Bronchus fibroblast of lung (primary cell): Measurements from ENCODE around the gene PITPNM3. TPM values are rescaled to one million over a fixed set of nuclear protein-coding genes. Genes with fewer than 3 reads are reported as not detected.

Source experiments
- total RNA-seq: library from RNA; depleted of rRNA; stranded (reverse); fragments of >200 nt; gene quantifications from 2 replicates; pipeline ENCODE4 v1.2.3, GENCODE V29; 2015

Gene PITPNM3
- 0.59 and 0.67 TPM in 2 replicates for total RNA-seq

GRCh38 chr17:6556121-6557039 is at the start of gene PITPNM3:
TSS of gene PITPNM3 (minus strand) at chr17:6556555. CDS start at chr17:6556406, 149 bp downstream.

DNA sequence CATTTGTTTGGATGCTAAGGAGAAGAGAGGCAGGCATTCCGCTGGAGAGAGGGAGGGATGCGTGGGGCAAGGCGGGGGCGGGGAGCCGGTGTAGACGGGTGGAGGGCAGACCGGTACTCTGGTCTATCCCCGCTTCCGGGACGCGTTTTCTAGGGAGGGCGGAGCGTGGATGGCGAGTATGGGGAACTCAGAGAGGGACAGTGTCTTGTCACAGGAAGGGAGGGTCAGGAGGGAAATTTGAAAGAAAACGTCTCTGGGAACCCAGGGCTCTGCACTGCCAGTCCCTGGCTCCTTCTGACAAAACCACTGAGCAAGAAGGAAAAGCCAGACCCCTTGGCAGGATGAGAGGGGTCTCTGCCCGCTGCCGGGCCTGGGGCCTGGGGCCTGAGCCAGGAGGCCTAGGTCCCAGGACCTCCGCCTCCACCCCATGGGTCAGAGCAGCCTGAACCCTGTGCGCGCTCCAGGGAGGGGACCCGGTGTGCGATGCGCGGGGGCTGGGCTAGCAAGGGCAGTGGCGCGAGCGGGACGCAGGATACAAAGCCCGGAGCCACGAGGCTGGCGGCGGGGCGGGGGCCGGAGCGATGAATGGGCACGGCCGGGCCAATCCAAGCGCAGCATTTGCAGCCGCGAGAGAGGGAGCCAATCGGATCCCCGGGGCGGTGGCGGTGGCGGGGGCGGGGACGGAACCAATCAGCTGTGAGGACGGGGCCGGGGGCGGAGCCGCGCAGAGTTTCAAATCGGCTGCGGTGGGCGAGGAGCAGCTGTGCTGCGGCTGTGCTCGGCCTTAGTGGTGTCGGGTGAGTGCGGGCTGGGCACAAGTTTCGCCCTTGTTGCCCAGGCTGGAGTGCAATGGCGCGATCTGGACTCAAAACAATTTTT is 112.4 kb downstream of the PITPNM3 start, which contains the start of gene PIMREG:
Gene PIMREG, plus strand, starts transcription at position 764 of the 879 bp plus-strand sequence. CDS start 656 bp downstream, outside the sequence.

GRCh38 chr17:6435051-6435450 is 121.3 kb downstream of the PITPNM3 start, which contains the start of gene AIPL1:
TSS of gene AIPL1 (minus strand) at chr17:6435121. CDS start at chr17:6435104, 17 bp downstream.

Other genes with a start within 250 kb of the PITPNM3 start
- gene AIPL1, start 121.4 kb downstream of the PITPNM3 start, total RNA-seq: not detected in 2 replicates
- 67.5 and 81.5 TPM in 2 replicates for gene PIMREG, start 112.1 kb downstream of the PITPNM3 start, total RNA-seq
- 8.4 and 8.8 TPM in 2 replicates for gene KIAA0753, start 84.2 kb upstream of the PITPNM3 start, total RNA-seq
- 204 and 314 TPM in 2 replicates for gene TXNDC17, start 84.5 kb upstream of the PITPNM3 start, total RNA-seq
- 8.6 and 14.1 TPM in 2 replicates for gene MED31, start 95.0 kb upstream of the PITPNM3 start, total RNA-seq
- gene C17orf100, start 95.2 kb upstream of the PITPNM3 start, total RNA-seq: 1.2 and 1.3 TPM in 2 replicates
- gene SLC13A5, start 156.8 kb upstream of the PITPNM3 start, total RNA-seq: not detected in 2 replicates
- gene XAF1, start 199.5 kb upstream of the PITPNM3 start, total RNA-seq: 0.59 and 1.5 TPM in 2 replicates
- gene FBXO39, start 219.7 kb upstream of the PITPNM3 start, total RNA-seq: under 0.01 and 0.34 TPM in 2 replicates